ENCODE data around the gene ACTN1. TPM values are rescaled to one million over a fixed set of nuclear protein-coding genes. Genes with fewer than 3 reads are reported as not detected.
A peak's percentile ranks its signal among the peaks of the same experiment; 100 is the strongest.

Gene ACTN1
- total RNA-seq, 1 experiment from 2014 or later: 212 TPM

DNA sequence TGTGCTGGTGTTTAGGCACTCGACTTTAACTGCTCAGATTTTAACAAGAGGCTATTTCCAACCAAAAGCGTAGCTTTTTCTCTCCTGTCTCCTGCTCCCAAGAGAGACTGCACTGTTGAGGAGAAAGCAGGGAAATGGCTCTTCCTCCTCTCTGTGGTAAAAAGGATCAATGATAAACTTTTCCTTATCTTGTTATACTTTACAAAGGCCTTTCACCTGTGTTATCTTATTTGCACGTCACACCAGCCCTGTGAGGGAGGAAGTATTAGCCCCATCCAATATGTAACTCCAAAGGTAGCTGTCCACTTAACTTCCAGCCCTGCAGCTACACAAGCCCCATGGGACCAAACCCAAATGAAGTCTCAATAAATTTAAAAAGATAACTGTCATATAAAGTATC is 153.4 kb downstream of the ACTN1 start:
- Histone ChIP-seq H3K4me1 (ENCODE audit: control insufficient read depth, insufficient read depth, low read length) (no peaks in the 10 kb centered on the region; the same call in 1 of the 2 replicates), H3K9me3 (ENCODE audit: control insufficient read depth, insufficient read depth, low read depth, low read length) (no peaks in the 10 kb centered on the region), H3K27ac (ENCODE audit: low read length) (no peak overlapping the region), H3K36me3 (ENCODE audit: control insufficient read depth, insufficient read depth, low read length) (no peaks in the 10 kb centered on the region), H3K4me3 (ENCODE audit: low read depth in 2 of 2, low read length in 2 of 2) (no peak overlapping the region), H3K27me3 (ENCODE audit: control insufficient read depth, insufficient read depth, low read length) (no peaks in the 10 kb centered on the region)
- no TSS peak for BruUV-seq (replicated peaks)
- POLR2A ChIA-PET: no interaction called here
- CTCF ChIA-PET: no interaction called here
- intact Hi-C loops (cut with micrococcal nuclease; ENCODE audit: unreplicated experiment): no loop called here
- no peak for ATAC-seq
- DNase-seq (ENCODE audit: low read depth, low spot score): no peak
- in situ Hi-C loops (cut with HindIII; ENCODE audit: low pct_unique_long_range_greater_than_20kb, low sequenced_read_pairs): no loop called here
- no peak for TF ChIP-seq SIN3A (IDR thresholded peaks at IDR 0.05; ENCODE audit: borderline replicate concordance, insufficient read depth, low read depth, low read length)
- TF ChIP-seq, protein P1, sequence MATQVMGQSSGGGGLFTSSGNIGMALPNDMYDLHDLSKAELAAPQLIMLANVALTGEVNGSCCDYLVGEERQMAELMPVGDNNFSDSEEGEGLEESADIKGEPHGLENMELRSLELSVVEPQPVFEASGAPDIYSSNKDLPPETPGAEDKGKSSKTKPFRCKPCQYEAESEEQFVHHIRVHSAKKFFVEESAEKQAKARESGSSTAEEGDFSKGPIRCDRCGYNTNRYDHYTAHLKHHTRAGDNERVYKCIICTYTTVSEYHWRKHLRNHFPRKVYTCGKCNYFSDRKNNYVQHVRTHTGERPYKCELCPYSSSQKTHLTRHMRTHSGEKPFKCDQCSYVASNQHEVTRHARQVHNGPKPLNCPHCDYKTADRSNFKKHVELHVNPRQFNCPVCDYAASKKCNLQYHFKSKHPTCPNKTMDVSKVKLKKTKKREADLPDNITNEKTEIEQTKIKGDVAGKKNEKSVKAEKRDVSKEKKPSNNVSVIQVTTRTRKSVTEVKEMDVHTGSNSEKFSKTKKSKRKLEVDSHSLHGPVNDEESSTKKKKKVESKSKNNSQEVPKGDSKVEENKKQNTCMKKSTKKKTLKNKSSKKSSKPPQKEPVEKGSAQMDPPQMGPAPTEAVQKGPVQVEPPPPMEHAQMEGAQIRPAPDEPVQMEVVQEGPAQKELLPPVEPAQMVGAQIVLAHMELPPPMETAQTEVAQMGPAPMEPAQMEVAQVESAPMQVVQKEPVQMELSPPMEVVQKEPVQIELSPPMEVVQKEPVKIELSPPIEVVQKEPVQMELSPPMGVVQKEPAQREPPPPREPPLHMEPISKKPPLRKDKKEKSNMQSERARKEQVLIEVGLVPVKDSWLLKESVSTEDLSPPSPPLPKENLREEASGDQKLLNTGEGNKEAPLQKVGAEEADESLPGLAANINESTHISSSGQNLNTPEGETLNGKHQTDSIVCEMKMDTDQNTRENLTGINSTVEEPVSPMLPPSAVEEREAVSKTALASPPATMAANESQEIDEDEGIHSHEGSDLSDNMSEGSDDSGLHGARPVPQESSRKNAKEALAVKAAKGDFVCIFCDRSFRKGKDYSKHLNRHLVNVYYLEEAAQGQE (IDR thresholded peaks at IDR 0.05; ENCODE audit: insufficient read depth in 1 of 2, low read depth in 2 of 2, low read length in 1 of 2): no peak
- TF ChIP-seq TCF7L2 (IDR thresholded peaks at IDR 0.05; ENCODE audit: low read depth, low read length): no peak
- TF ChIP-seq, protein P2, sequence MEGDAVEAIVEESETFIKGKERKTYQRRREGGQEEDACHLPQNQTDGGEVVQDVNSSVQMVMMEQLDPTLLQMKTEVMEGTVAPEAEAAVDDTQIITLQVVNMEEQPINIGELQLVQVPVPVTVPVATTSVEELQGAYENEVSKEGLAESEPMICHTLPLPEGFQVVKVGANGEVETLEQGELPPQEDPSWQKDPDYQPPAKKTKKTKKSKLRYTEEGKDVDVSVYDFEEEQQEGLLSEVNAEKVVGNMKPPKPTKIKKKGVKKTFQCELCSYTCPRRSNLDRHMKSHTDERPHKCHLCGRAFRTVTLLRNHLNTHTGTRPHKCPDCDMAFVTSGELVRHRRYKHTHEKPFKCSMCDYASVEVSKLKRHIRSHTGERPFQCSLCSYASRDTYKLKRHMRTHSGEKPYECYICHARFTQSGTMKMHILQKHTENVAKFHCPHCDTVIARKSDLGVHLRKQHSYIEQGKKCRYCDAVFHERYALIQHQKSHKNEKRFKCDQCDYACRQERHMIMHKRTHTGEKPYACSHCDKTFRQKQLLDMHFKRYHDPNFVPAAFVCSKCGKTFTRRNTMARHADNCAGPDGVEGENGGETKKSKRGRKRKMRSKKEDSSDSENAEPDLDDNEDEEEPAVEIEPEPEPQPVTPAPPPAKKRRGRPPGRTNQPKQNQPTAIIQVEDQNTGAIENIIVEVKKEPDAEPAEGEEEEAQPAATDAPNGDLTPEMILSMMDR (IDR thresholded peaks at IDR 0.05): no peak
- TF ChIP-seq POLR2AphosphoS5 (IDR thresholded peaks at IDR 0.05; ENCODE audit: low read depth, low read length): no peak

DNA sequence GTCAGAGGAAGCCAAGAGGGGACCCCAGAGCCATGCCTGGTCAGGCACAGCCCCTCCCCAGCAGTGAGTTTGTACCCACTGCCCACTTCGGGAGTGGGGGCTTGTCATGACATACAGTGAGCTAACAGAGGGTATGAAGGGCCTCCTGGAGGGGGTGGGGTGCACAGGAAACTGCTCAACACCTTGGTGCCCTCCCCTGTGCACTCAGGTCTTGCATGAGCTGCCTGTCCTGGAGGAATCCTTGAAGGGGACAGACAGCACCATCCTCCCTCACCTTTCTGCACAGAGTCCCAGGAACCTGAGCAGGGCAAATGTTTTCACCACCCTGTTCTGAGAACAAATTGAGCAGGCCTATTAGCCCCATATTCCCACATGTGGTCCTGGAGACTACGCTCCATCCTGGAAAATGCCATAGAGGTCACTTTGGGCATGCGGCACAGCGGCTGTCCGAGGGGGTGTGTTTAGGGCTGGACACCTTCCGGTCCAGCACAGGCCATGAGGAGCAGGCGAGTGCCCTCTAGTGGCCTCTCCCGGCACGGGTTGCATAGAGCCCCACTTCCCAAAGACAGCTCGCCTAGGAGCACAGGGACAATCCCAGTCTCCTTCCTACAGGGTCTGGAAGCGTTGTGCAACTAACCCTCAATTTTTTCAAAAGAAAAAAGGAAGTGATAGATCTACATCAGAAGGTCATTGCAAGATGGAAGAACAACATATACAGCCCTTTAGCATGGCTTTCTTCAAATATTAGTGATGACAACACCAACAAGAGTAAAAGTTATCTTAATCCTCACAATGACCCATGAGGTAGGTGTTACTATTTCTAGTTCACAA is 154.4 kb downstream of the ACTN1 start:
- ATAC-seq (peak; percentile 97), DNase-seq (ENCODE audit: low read depth, low spot score) (peak; percentile 41)
- Histone ChIP-seq H3K27ac (ENCODE audit: low read length) (no peak overlapping the region), H3K9me3 (ENCODE audit: control insufficient read depth, insufficient read depth, low read depth, low read length) (no peaks in the 10 kb centered on the region), H3K4me3 (ENCODE audit: low read depth in 2 of 2, low read length in 2 of 2) (no peak overlapping the region), H3K4me1 (ENCODE audit: control insufficient read depth, insufficient read depth, low read length) (no peaks in the 10 kb centered on the region; the same call in 1 of the 2 replicates), H3K36me3 (ENCODE audit: control insufficient read depth, insufficient read depth, low read length) (no peaks in the 10 kb centered on the region), H3K27me3 (ENCODE audit: control insufficient read depth, insufficient read depth, low read length) (no peaks in the 10 kb centered on the region)
- POLR2A ChIA-PET: no interaction called here
- CTCF ChIA-PET: interaction anchor here (0.5 to 1.0 kb wide), 3 partner anchors 19 to 698 kb away, joined by 3 to 6 read pairs (median 3); no protein-coding TSS in a partner anchor
- TF ChIP-seq, protein P2 (IDR thresholded peaks at IDR 0.05): peak; percentile 88
- no peak for TF ChIP-seq POLR2AphosphoS5 (IDR thresholded peaks at IDR 0.05; ENCODE audit: low read depth, low read length)
- BruUV-seq (replicated peaks): no TSS peak
- in situ Hi-C loops (cut with HindIII; ENCODE audit: low pct_unique_long_range_greater_than_20kb, low sequenced_read_pairs): no loop called here
- intact Hi-C loops (cut with micrococcal nuclease; ENCODE audit: unreplicated experiment): no loop called here
